HUDEP-2 (cell line): Measurements from ENCODE around the gene LRMDA.

Experiments
- DNase-seq, 76 experiments: peaks; one replicate each; lab custom pipeline; 2025; ENCODE audit not compliant: unreplicated experiment in 76 of 76; lab: John Stamatoyannopoulos, UW

Gene LRMDA

GRCh38 chr10:75801121-75801520, 369.7 kb downstream of the LRMDA start:
- no peak for DNase-seq

DNA sequence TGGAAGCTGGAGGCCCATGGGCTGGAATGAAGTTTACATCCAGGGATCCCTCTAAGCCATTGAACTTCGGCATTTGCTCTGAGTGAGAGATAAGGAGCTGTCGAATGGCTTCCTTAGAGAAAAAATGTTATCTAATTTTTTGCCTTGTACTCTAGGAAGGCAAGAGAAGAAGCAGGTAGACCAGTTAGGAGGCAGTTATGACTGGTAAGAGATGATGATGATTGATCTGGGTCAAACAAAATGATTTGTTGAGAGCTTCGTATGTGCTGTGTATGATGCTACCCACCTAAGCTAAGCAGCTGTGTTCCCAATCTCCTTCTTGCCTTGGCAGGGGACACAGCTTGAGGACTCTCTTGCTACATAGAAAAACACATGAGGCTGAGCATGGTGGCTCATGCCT, 370.2 kb downstream of the LRMDA start:
- no peak for DNase-seq

DNA sequence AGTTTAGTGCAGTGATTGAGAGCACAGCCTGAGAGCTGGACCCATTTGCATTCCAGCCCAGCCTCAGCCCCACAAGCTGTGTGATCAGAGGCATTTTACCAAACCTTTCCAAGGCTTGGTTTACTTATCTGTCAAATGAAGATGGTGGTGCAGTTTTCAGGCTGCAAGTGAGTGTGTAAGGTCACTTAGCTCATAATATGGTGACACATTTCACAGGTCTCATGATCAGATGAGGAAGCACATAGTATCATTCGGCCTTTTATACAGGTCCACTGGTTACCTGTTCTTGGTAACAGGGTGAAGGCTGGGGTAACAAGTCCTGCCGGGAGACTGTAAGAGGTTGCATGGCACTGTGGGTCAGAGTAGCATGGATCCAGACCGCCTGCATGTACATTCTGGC, 371.7 kb downstream of the LRMDA start:
- DNase-seq = no peak

DNA sequence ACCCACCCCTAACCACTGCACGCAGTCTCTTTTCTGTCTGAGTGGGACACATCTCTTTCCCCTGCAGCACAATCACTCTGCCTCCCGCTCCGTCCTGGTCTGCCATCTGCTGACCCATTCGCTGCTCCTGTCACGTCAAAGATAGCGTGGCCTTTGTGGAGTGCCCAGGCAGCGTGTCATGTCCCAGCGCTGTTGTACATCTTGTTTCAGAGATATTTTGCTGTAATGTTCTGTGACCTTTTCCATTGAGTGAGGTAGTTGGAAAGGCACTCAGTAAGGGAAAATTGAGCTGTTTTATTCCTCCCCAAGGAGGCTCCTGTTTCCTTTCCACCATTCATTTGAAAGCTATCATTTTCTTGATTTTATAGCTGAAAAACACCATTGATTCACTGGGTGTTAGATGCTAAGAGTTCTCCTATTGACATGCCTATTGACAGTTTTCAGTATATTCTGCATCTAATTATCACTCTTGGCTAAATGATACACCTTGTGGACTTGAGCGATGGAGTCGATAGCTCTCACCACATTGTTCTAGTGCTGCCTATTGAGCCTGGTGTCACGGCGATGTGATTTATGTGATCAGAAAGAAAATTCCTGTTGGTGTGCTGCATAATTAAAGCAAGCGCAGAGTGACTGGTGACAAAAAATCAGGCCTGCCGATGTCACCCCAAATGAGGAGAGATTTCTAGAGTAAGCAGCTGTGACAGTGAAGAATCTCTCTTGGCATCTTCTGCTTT, 372.6 kb downstream of the LRMDA start:
- DNase-seq = no peak

DNA sequence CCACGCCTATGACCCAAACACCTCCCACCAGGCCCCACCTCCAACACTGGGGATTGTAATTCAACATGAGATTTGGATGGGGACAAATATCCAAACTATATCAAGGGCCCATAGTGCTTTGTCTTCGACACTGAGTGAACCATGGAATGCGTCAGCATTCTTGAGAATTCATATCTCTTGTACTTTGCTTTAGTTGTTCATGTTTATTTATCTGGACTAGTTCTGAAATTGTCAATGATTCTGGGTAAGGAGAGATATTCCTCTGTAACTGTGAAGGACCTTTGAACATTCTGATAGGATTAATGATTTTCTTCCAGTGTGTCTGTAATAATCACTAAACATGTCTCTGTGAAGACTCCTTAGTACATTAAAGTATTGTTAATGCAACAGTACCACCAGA, 374.8 kb downstream of the LRMDA start:
- DNase-seq = no peak

GRCh38 chr10:75807456-75807855, 376.0 kb downstream of the LRMDA start:
- no peak for DNase-seq

GRCh38 chr10:75809003-75809402, 377.6 kb downstream of the LRMDA start:
- no peak for DNase-seq

DNA sequence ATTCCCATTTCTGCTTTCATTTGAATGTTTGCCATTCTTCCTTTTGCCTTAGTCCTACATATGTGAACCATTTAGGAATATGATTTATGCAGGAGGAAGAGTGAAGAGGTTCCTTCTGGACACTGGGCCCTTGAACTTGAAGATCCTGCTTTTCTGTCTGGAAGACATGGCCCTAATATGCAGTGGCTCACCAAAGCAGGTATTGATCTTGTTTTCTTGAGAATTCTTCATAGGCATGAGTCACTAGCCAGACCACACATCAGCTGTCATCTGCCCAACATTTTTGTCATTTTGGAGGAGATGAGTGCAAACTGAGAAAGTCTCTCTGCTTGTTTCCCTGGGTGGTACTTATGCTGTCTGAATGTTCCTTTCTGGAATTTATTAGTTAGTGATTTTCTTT, 382.6 kb downstream of the LRMDA start:
- DNase-seq = no peak

DNA sequence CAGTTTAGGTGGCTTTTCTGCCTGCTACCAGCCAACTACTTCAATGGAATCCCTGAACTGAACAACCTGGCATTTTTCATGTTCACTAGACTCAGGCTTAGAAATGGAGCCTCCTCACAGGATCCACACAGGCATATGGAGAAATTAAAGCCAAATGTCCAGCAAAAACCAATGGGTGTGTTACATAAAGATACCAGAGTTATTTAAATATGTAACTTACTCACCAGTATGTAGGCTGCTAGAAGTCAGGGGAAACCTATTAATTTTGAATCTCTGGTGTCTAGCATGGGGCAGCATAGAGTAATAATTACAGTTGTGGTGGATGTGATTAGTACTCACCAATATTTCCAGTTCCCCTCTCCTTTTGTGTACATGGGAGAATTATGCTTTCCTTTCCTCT, 383.6 kb downstream of the LRMDA start:
- DNase-seq = no peak

DNA sequence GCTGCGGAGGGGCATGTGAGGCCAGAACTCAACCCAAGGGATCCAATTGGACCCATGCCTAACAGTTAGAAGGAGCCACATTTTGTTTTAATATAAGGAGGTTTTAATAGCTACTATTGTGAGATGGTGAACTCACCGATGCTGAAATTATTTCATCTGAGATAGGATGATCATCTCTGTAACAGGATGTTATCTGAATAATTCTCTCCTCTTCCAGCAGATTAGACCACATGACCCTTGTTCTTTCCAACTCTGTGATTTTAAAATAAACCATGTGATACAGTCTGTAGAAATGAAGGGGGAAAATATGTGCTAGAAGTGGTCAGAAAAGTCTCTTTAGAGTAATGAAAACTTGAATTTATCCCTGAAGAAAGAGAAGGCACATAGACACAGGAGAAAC, 385.8 kb downstream of the LRMDA start:
- DNase-seq = no peak

- no peak for DNase-seq
Observed at GRCh38 chr10:75818552-75818951, 387.1 kb downstream of the LRMDA start.

DNA sequence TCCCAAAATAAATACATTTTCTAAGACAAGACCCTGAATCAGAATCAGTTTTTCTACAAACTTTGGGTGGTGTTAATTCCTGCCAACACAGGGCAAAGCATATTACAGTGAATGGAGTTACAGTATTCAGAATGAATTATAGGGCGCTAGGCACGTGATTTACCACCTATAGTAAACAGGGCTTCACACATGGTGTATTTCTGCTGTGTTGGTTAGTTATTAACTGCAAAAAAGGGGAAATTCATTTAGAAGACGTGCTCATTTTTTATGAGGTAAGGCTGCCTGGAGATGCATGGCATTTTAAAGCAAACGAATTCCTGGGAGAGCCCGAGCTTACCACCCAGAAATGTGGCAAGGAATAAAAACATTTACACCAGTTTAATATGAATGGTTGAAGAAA, 393.8 kb downstream of the LRMDA start:
- no peak for DNase-seq

GRCh38 chr10:75825661-75826060, 394.2 kb downstream of the LRMDA start:
- no peak for DNase-seq

- no peak for DNase-seq
Observed at GRCh38 chr10:75826846-75827245, 395.4 kb downstream of the LRMDA start.

GRCh38 chr10:75827587-75828021, 396.2 kb downstream of the LRMDA start:
- no peak for DNase-seq

GRCh38 chr10:75828413-75828812, 397.0 kb downstream of the LRMDA start:
- DNase-seq = no peak

GRCh38 chr10:75836064-75836463, 404.6 kb downstream of the LRMDA start:
- no peak for DNase-seq

DNA sequence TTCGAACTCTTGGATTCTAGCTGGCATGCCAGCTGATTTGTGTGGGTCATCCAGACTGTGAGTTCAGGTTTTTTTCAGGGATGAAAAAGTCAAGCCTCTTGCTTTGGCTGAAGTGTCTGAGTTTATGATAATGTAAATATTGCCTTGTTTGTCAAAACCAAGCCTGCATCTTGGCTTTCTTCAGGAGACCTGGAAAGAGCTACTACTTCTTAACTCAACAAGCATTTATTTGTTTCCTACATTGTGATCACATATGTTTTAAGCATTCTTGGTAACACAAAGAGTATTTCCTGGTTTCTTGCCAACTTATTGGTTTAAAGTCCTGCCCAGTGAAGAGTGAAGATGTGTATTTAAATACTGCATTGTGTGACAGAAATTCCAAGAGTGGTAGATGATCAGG, 407.1 kb downstream of the LRMDA start:
- DNase-seq = no peak

DNA sequence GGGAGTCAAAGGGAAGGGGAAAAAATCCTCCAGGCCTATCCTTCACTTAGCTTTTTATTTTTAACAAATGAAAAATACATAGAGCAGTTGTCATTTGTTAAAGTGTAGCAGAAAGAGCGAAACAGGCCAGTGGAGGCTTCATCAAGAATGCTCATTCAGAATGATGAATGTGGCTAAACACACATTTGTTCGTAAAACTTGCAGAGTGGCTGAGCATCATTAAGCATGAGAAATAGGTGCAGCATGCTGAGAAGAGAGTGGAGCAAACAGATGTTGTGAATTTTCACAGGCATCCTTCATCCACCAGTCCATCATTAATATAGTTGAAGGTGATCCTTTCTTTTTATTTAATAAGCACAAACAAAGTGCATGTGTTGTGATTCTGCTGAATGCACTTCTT, 407.6 kb downstream of the LRMDA start:
- DNase-seq = no peak

- no peak for DNase-seq
Observed at GRCh38 chr10:75841266-75841665, 409.8 kb downstream of the LRMDA start.

GRCh38 chr10:75845176-75845947, 413.9 kb downstream of the LRMDA start:
- DNase-seq = no peak

DNA sequence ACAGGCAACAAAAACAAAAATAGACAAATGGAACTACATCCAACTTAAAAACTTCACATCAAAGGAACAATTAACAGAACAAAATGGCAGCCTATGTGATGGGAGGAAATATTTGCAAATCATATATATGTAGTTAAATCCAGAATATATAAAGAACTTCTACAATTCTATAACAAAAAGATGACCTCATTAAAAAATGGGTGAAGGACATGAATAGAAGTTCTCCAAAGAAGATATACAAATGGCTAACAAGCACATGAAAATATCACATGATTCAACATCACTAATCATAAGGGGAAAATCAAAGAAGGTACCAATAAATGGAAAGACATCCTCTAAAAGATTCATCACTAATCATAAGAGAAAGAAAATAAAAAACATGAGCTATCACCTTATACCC, 416.1 kb downstream of the LRMDA start:
- DNase-seq = no peak
